ENCODE data around the gene OR5K2. TPM values are rescaled to one million over a fixed set of nuclear protein-coding genes. Genes with fewer than 3 reads are reported as not detected.

Gene OR5K2
- total and polyA plus RNA-seq, 2 of the 4 experiments (the other 2 are of a cell fraction): not detected

DNA sequence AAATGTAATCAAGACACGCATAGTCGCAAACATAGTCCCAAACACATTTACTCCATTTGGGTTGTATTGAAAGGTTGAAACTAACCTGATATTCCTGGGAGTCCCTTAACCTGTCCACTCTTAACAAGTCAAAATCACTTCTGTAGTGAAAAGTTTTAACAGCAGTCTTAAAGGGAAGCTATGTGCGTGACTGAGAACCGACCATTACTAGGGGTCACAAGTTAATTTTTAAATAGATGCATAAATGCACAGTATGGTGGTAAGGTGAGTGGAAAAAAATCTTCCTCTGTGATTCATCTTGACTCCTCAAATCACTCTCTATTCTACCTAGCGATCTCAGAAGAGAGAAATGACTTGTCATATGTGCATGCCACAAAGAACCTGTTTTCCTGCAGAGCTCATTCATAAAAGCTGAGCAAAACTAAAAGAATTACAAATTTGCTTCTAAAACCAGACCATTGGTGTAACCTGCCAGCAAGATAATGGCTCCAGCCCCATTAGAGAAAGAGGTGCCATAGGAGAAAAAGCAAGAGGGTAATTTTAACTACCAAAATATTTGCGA lies 39.1 kb downstream of the OR5K2 start:
- H3K79me1 ChIP-seq (ENCODE audit: low read depth in 1 of 2, low read length in 2 of 2): no peaks in the 10 kb centered on the region
- no peak overlapping the region for H3K4ac ChIP-seq (ENCODE audit: low read depth, low read length)
- dilution Hi-C loops (cut with HindIII; ENCODE audit: low sequenced_read_pairs, unreplicated experiment): no loop called here
- H4K20me1 ChIP-seq (ENCODE audit: insufficient read depth, low read length): no peaks in the 10 kb centered on the region
- H4K91ac ChIP-seq (ENCODE audit: insufficient read depth, low read depth, low read length): no peak overlapping the region
- H3K9ac ChIP-seq (ENCODE audit: low read depth, low read length): no peak overlapping the region
- H2AK9ac ChIP-seq (replicated peaks; ENCODE audit: low read depth, low read length, poor library complexity): no peak overlapping the region
- no peak overlapping the region for H2BK20ac ChIP-seq (ENCODE audit: low read depth, low read length)
- TF ChIP-seq RAD21 (IDR thresholded peaks at IDR 0.05; ENCODE audit: low read length) (no peak), SMC3 (IDR thresholded peaks at IDR 0.05; ENCODE audit: low read depth, low read length) (no peak), CHD1 (IDR thresholded peaks at IDR 0.05; ENCODE audit: low read depth, low read length) (no peak), MAFK (IDR thresholded peaks at IDR 0.05; ENCODE audit: low read depth, low read length) (no peak), USF2 (IDR thresholded peaks at IDR 0.05; ENCODE audit: low read depth, low read length) (no peak), MXI1 (IDR thresholded peaks at IDR 0.05; ENCODE audit: borderline replicate concordance, low read depth, low read length) (no peak), MAZ (IDR thresholded peaks at IDR 0.05; ENCODE audit: borderline replicate concordance, low read depth, low read length) (no peak), BHLHE40 (IDR thresholded peaks at IDR 0.05; ENCODE audit: low read depth, low read length) (no peak)
- BruUV-seq (replicated peaks): no TSS peak
- no peak overlapping the region for H2BK120ac ChIP-seq (ENCODE audit: low read depth, low read length)
- no peak overlapping the region for H4K8ac ChIP-seq (ENCODE audit: low read depth in 2 of 2, low read length in 2 of 2)
- H3K9me3 ChIP-seq (ENCODE audit: control insufficient read depth, insufficient read depth, low read length): no peaks in the 10 kb centered on the region
- H3K9me1 ChIP-seq (ENCODE audit: insufficient read depth, low read length): no peaks in the 10 kb centered on the region
- CTCF ChIA-PET: no interaction called here
- no peak overlapping the region for H2AK5ac ChIP-seq (ENCODE audit: low read depth, low read length)
- no peak overlapping the region for H2BK15ac ChIP-seq (ENCODE audit: low read depth, low read length)
- no peak overlapping the region for H3K56ac ChIP-seq (ENCODE audit: extremely low read depth, insufficient read depth, low read length)
- no peak overlapping the region for H3K4me2 ChIP-seq (ENCODE audit: low read depth, low read length)
- intact Hi-C loops (cut with micrococcal nuclease): no loop called here
- no peak overlapping the region for H3K14ac ChIP-seq (replicated peaks; ENCODE audit: low read depth, low read length)
- H2AFZ ChIP-seq (replicated peaks; ENCODE audit: low read length, poor library complexity): no peak overlapping the region
- no peak overlapping the region for H3K27ac ChIP-seq (ENCODE audit: insufficient read depth, low read length)
- in situ Hi-C loops (cut with MboI; ENCODE audit: low sequenced_read_pairs): no loop called here
- no peak overlapping the region for H2BK5ac ChIP-seq (ENCODE audit: low read depth, low read length, poor library complexity, severe bottlenecking)
- ATAC-seq (ENCODE audit: low read depth) (no peak), DNase-seq (no peak)
- no peak overlapping the region for H3K4me3 ChIP-seq (ENCODE audit: insufficient read depth, low read depth, low read length)
- H3K36me3 ChIP-seq (ENCODE audit: control insufficient read depth, insufficient read depth, low read length): no peaks in the 10 kb centered on the region
- no peaks in the 10 kb centered on the region for H3K4me1 ChIP-seq (ENCODE audit: control insufficient read depth, insufficient read depth, low read length)
- no CpG with 5 or more reads among the region's 6 CpGs for WGBS, 2 experiments (ENCODE audit: extremely low coverage in 2 of 2, insufficient read length in 1 of 2)
- no peak overlapping the region for H3K18ac ChIP-seq (ENCODE audit: low read depth, low read length)
- peaks cover 7% of the 10 kb centered on the region for H3K27me3 ChIP-seq (ENCODE audit: control insufficient read depth, insufficient read depth, low read length)
- POLR2A ChIA-PET (ENCODE audit: unreplicated experiment): no interaction called here
- no peak overlapping the region for H4K5ac ChIP-seq (ENCODE audit: low read depth, low read length)
- H3K23ac ChIP-seq (ENCODE audit: low read depth, low read length): no peak overlapping the region
